HG03342 (cell line): Measurements from ENCODE around the gene PIM3.

Experiments
- ATAC-seq: cut with Tn5 transposase; IDR thresholded peaks from one replicate; pipeline ENCODE4 v1.9.1; 2021; ENCODE audit warnings: mild to moderate bottlenecking, moderate library complexity; ENCODE audit not compliant: unreplicated experiment

PIM3 gene

DNA sequence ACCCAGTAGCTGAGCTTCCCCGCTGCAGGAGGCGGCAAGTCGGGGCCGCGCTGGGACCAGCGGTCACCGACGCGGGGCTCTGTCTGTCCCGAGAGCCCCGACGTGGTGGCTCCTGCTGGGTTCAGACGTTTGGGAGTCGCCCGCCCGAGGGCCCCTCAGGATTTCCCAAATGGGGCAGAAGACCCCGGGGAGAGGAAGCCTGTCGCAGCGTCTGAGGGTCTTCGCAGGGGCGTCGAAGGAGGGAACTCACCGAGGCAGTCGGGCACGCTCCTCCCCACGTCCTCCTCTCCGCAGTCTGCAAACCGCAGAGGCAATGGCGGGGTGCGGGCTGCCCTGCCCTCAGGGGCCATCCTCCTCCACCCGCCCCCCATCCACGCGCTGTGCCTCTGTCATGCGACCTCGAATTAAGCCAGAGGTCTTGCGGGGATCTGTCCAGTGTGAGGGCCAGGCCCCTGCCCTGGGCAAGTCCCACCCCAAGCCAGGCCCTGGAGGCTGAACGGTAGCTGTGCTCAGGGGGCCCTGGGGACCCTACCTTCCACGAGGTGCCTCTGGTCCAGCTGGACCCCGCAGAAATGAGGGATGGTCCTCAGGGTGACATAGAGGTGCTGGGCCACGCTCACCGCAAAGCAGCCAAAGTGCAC lies 39.5 kb downstream of the PIM3 start:
- ATAC-seq, result no peak

DNA sequence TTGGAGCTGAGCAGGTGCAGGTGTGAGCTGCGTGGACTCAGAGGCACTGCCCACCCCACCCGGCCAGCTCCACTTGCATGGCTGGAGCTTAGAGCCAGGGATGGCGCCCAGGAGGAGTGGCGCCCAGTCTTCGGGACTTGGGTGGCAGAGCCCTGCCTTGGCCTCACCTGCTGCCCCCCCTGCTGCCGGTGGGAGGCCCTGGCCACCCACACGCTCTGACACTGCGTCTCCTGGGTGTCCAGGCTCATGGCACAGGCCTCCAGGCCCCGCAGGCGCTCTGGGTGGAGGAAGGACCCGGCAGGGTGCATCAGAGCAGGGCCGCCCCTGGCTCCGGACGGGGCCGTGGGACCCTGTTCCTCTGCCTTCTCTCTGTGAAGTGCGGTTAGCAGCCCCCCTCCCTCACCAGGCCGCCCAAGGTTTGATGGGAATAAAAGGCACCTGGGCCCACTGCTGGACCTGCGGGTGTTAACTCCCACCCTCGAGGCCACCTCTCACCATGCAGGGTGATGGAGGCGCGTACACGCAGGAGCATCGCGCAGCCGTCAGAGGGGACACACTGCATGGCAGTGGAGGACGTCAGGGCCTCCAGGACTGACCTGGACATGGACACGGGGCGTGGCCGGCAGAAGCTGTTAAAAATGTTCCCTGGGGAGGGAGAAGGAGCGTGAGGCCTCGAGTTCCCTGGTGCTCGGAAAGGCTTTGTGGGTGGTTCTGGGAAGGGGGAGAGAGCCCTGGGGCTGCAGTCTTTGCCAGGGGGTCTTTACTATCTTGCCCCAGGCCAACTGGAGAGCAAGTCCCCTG lies 40.2 kb downstream of the PIM3 start:
- ATAC-seq, result no peak

DNA sequence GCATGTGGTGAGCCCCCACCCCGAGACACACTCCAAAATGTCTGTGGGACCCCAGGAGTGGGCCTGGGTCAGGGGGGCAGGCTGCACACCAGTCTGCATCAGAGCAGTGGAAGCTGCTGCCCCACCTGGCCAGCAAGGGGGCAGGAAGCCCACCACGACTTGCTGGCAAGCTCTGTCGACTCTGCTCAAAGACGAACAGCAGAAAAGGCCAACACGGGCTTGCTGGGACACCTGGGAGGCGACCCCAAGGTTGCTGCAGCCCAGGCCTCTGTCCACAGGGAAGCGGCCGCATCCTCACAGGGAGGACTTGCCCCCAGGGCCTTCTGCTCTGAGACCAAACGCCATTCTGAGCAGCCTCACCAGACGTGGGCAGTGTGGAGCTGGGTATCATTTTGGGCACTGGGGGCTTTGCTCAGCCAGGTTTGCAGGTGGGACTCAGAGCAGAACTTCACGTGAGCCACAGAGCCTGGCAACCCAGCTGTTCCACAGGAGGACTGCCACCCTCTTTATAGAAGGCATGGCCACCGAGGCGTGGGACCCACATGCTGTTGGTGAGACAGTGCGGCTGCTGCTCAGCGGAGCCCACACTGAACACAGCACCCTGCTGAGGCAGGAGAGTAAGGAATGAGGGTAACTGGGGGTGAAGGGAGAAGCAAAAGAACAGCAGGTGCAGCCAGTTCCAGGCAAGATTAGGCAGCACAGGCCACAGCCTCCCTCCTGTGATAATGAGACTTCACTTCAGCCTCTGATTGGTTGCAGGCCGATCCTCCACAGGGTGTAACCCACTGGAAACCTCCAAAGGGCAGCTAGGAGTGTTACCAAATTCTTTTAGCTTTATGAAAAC lies 41.0 kb downstream of the PIM3 start:
- ATAC-seq, result no peak

DNA sequence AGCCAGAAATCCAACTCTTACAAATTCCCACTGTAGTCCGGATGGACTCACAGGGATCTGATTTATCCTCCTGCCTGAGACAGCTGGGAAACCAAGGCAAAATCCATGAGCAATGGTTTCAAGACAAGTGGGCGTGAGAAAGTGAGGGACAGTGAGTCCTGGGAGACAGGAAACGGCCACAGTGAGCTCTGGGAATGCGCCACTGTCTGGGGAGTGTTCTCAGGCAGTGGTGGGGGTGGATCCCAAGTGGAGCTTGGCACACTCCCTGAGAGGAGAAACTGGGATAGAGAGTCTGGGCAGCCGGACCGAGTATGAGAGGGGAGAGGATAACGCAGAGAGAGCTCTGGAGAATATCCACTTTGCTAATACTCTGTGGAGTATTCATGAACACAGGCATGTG lies 42.2 kb downstream of the PIM3 start:
- no peak for ATAC-seq

DNA sequence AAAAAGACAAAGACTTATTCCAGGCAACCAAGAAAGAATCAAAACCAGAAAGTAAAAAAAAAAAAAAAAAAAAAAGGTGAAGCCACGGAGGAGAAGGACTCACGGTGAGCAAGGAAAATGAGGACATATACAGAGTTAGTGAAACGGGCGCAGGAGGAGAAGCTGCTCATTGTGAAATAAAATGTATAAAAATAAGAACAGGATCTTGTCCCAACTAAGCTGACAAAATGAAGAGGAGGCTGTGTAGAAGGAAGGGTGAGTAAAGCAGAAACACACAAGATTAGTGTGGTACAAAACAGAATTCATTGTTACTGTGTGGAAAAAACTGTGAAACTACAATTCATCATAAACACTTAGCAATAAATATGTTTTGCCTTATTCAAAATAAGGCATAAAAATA lies 44.3 kb downstream of the PIM3 start:
- ATAC-seq, result no peak

DNA sequence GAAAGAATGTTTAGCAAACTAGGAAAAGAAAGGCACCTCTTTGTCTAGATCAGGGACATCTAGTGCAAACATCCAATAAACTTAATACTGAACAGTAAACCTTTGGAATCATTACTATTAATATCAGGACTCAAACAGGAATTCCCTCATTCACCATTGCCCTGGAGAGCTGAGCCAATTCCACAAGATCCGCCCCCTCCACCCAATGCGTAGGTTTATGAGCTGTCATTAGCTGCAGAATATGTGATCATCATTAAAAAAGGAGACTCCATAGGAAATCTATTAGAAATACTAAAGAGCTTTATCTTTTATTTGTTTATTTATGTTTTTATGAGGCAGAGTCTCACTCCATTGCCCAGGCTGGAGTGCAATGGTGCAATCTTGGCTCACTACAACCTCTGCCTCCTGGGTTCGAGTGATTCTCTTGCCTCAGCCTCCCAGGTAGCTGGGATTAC lies 46.5 kb downstream of the PIM3 start:
- ATAC-seq, result no peak

DNA sequence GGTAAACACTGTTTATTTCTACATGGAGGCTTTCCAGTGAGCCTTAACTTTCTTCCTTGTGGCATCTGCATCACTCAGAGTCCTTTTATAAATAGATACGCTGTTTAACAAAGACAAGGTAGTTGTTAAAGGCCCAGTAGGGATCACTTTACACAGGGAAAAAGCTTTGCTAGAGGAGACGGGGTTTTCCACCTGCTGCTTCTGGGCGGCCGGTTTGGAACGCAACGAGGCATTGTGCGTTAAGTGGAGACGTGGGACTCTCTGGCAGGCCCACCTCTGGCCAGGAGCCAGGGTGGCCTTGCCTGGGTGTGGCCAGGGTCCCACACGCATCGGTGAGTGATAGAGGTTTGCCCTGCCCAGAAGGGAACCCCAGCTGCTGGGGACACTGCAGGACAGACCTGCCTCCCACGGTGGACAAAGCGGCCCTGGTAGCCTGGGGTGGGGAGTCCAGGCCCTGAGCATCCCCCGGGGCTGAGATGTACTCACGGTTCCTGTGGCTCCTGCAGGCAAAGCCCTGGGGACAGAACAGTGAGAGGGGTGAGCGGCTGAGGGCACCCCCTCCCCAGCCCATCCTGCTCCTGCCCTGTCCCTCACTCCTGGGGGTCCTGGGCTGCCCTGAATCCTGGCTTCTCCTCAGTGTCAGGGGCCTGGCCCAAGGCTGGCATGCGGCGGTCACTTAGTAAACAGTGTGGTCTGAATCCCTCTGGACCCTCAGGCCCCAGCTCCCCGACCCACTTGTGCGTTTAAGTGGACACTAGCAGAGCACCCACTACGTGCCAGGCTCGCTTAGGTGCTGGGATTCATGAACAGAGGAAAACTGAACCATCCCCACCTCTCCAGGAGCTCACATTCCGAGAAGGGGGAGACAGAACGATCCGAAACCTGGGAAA lies 47.8 kb downstream of the PIM3 start:
- ATAC-seq, result no peak

DNA sequence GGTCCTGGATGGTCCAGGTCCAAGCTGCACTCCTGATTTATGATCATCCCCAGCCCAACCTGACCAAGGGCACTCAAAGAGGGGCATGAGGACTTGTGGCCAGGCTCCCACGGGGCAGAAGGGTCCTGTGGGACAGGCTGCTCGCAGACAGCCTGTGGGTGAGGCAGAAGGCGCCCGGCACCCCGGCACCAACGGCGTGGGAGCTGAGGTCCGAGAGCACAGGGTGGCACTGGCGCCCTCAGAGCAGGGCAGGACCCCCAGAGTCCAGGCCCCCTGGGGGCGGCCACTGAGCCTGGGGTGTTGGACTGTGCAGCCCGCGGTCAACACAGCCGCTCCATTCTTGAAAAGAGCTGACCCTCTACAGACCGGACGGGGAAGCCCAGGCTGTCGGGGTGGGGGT lies 48.7 kb downstream of the PIM3 start:
- no peak for ATAC-seq

DNA sequence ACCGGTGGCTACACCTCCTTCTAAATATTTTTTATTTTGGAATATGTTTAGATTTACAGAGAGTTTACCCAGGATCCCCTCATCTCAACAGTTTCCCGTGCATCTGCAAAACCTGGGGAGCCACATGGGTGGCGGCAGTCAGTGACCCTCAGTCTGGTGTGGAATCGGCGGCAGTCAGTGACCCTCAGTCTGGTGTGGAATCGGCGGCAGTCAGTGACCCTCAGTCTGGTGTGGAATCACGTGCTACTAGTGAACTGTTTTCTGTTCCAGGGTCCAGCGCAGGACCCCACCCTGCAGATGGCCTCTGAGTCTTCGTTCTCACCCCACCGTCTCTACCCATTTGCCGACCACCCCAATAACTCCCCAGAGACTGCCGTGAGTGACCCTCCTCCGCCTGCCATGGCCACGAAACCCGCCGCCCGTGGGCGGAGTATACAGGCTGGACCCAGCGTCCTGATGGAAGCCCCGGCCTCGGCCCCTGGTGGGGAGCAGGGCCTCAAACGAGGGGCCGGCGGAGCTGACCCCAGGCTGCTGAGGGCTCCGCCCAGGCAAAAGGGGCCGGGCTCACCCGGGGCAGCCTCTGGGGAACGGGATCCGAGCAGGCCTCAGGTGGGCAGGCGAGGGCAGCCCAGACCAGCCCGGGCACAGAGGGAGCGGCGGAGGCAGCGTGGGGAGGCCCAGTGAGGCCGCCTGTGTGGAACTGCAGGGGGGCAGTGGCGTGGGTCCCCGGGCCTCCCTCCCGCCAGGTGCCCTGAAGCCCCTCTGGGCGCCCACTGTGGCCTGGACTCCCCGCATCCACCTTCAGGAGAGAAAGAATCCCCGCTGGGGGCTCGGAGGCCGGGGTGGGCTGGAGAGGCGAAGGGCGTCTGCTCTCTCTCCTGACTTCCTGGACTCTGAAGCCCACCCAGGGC lies 49.4 kb downstream of the PIM3 start:
- ATAC-seq, result no peak

DNA sequence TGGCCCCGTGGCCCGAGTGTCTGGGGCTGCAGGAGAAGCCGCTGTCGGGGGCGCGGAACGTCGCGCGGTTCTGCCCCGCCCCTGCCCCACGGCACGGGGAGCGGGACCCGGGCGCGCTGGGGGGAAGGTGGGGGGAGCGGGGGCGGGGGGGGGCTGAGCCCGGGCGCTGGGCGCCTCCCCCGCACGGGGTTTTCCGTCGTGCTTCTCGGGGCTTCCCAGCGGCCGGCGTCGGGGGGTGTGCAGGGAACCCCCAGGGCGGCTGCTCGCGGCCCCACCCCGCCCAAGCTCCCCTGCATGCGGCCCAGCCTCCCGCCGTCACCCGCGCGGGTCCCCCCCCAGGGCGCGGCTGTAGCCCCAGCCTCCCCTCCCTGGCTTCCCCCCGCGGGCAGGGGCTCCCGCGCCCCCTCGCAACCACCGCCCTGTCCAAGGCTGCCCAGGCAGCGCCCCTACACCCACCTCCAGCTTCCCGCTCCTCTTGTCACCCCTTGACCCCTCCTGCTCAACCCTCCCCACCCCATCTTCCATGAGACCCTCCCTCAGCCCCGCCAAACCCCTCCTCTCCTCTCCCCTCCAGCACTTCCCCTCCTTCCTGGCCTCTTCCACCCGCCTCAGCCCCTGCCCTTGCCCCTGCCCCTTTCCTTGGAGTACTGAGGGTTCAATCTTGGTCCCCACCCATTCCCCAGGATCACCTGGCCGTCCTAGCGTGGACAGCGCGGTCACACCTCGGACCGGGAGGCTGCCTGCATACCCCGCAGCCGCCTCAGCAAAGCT lies 50.3 kb downstream of the PIM3 start:
- no peak for ATAC-seq

DNA sequence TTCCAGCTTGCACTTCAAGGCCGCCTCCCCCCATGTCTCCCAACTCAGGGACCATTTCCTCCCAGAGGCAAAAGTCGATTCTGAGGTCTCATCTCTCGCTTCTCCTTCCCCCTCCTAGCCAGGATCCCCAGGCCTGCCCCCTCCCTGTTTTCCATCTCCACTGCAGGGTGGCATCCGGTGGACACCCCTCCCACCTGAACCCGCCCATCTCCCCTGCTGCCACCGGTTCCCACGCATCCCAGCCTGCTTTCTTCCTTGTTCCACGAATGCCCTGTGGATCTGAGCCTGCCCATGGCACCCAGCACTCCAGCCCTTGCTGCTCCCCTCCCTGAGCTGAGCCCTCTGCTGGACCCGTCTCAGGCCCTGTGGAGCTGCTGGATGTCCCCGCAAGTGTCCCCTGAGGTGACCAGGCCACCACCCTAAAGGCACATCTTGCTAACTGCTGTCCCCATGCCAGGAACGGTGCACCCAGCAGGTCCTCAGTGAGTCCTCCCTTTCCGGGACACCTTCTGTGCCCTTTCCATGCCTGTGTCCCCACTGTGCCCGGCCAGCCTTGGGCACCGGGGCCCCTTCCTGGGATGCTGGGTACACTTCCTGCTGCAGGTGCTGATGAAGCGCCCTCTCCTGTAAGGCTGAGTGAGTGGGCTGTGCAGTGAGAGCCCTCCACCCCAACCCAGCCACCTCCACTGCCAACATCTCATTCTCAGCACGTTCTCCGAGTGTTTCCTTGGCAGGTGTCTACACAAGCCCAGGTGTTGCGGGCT lies 51.1 kb downstream of the PIM3 start:
- ATAC-seq, result no peak

DNA sequence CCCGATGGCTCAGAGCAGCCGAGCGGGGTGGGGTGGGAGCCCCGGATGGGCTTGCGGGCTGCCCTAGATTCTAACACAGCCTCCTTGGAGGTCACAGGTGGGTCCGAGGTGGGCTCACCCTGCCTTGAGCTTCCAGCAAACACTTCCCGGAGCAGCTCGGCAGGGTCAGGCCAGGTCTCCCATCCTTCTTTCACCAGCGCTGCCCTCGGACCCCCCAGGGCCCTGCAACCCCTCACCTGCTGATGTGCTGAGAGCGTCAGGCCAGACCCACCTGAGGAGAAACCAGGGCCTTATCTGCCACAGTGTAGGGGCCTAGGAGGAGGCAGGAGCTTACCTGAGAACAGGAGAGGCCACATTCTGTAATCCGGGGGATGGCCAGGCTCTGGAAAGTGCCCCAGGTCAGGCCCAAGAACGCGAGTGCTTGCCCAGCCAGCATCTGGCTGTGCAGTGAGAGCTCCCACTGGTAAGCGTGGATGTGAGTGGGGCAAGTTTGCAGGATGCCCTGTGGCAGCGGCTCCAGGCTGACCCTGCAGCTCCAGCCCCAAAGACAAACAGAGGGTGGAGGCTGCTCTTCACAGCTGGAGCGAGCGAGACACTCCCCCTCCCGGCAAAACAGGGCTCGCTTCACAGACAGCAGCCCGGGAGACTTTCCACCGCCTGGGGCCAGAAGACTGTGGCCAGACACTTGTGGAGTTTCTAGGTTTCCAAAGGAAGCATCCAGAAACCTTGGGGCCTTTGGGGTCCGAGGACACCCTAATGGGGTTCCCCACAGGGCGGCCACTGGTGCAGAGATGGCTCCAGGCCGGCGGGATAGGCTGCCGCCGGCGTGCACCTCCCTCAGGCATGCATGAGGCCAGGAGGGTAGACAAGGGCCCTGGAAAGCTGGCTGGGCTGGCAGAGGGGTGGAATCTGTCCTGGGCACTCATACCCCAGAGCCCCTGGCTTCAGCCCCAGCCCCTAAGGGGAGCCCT lies 51.9 kb downstream of the PIM3 start, which contains the start of gene IL17REL:
TSS of gene IL17REL (minus strand) at position 555 of the 971 bp plus-strand sequence. CDS start at position 436, 119 bp downstream.
- no peak for ATAC-seq
